GM18519 (cell line): ENCODE results near the gene LYAR.

Experiments
- ATAC-seq: cut with Tn5 transposase; IDR thresholded peaks from one replicate; pipeline ENCODE4 v1.9.1; 2021; ENCODE audit warnings: mild to moderate bottlenecking, moderate library complexity; ENCODE audit not compliant: unreplicated experiment, low FRiP score

LYAR gene

GRCh38 chr4:4317496-4318232 lies 27.7 kb upstream of the LYAR start:
- no peak for ATAC-seq

- ATAC-seq: no peak
Measured at GRCh38 chr4:4316150-4316495, 26.2 kb upstream of the LYAR start.

GRCh38 chr4:4315461-4316149 lies 25.7 kb upstream of the LYAR start:
- ATAC-seq: no peak

- ATAC-seq: no peak
Measured at GRCh38 chr4:4311193-4311592, 21.2 kb upstream of the LYAR start.

GRCh38 chr4:4308800-4309441 lies 19.0 kb upstream of the LYAR start:
- ATAC-seq: no peak

- no peak for ATAC-seq
Measured at GRCh38 chr4:4306920-4307319, 17.0 kb upstream of the LYAR start.

GRCh38 chr4:4302416-4302815 lies 12.5 kb upstream of the LYAR start:
- no peak for ATAC-seq

- ATAC-seq: no peak
Measured at GRCh38 chr4:4302001-4302400, 12.0 kb upstream of the LYAR start.

GRCh38 chr4:4299006-4299405 lies 9.1 kb upstream of the LYAR start:
- no peak for ATAC-seq

GRCh38 chr4:4296283-4296846 lies 6.4 kb upstream of the LYAR start:
- ATAC-seq: no peak

- no peak for ATAC-seq
Measured at GRCh38 chr4:4293279-4293678, 3.3 kb upstream of the LYAR start.

- no peak for ATAC-seq
Measured at GRCh38 chr4:4289597-4289940, 385 bp downstream of the LYAR start.

- ATAC-seq: no peak
Measured at GRCh38 chr4:4289055-4289454, 899 bp downstream of the LYAR start.

GRCh38 chr4:4288098-4288497 lies 1.9 kb downstream of the LYAR start:
- no peak for ATAC-seq

- no peak for ATAC-seq
Measured at GRCh38 chr4:4284827-4285618, 4.9 kb downstream of the LYAR start.

GRCh38 chr4:4281787-4282186 lies 8.2 kb downstream of the LYAR start:
- no peak for ATAC-seq

- no peak for ATAC-seq
Measured at GRCh38 chr4:4277531-4277930, 12.4 kb downstream of the LYAR start.

GRCh38 chr4:4274226-4274625 lies 15.7 kb downstream of the LYAR start:
- ATAC-seq: no peak

GRCh38 chr4:4271912-4272311 lies 18.0 kb downstream of the LYAR start:
- no peak for ATAC-seq

- no peak for ATAC-seq
Measured at GRCh38 chr4:4270529-4270928, 19.4 kb downstream of the LYAR start.

GRCh38 chr4:4269856-4270255 lies 20.1 kb downstream of the LYAR start:
- no peak for ATAC-seq
